HEK293T (cell line): ENCODE data around the gene BAZ1A.

ENCODE experiments used
- BHLHE40 ChIP-seq: fragments of 450-650 bp; IDR thresholded peaks from 2 replicates; pipeline ENCODE4 v1.6.1; 2016; ENCODE audit warnings: mild to moderate bottlenecking, moderate library complexity, borderline replicate concordance
- ELF4 ChIP-seq: fragments of 450-650 bp; IDR thresholded peaks from 2 replicates; pipeline ENCODE4 v1.6.1; 2017; ENCODE audit warnings: antibody characterized with exemption
- FOXM1 ChIP-seq: fragments of 450-650 bp; IDR thresholded peaks from 2 replicates; pipeline ENCODE4 v1.6.1; 2017; ENCODE audit warnings: mild to moderate bottlenecking, borderline replicate concordance
- HDGF ChIP-seq: fragments of 450-650 bp; IDR thresholded peaks from 2 replicates; pipeline ENCODE4 v1.6.1; 2017; ENCODE audit warnings: antibody characterized with exemption, borderline replicate concordance
- LEF1 ChIP-seq: fragments of 450-650 bp; IDR thresholded peaks from 2 replicates; pipeline ENCODE4 v1.6.1; 2017; ENCODE audit warnings: mild to moderate bottlenecking, borderline replicate concordance
- SP1 ChIP-seq: fragments of 450-650 bp; IDR thresholded peaks from 2 replicates; pipeline ENCODE4 v1.6.1; 2017
- SUZ12 ChIP-seq: fragments of 450-650 bp; IDR thresholded peaks from 2 replicates; pipeline ENCODE4 v1.6.1; 2016; ENCODE audit warnings: mild to moderate bottlenecking

DNA sequence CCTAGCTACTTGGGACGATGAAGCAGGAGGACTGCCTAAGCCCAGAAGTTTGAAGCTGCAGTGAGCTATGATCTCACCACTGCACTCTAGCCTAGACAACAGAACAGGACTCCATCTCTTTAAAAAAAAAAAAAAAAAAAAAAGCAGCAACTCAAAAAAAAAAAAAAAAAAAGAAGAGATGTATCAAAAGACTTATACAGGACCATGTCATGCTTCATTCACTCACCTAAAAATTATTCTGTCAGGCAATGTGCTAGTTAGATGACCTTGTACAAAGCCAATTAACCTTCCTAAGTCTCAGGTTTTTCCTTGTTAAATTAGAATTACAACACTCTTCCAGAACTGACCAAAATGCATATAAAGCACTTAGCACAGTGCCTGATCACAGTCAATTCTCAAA lies 50.9 kb downstream of the BAZ1A start:
- TF ChIP-seq SUZ12 (no peak), FOXM1 (no peak), SP1 (no peak), LEF1 (no peak), BHLHE40 (no peak), ELF4 (no peak), HDGF (no peak)
